ENCODE data around the gene SETMAR.

GRCh38 chr3:4351872-4352271, 48.7 kb downstream of the SETMAR start:
- TF ChIP-seq, protein P1, sequence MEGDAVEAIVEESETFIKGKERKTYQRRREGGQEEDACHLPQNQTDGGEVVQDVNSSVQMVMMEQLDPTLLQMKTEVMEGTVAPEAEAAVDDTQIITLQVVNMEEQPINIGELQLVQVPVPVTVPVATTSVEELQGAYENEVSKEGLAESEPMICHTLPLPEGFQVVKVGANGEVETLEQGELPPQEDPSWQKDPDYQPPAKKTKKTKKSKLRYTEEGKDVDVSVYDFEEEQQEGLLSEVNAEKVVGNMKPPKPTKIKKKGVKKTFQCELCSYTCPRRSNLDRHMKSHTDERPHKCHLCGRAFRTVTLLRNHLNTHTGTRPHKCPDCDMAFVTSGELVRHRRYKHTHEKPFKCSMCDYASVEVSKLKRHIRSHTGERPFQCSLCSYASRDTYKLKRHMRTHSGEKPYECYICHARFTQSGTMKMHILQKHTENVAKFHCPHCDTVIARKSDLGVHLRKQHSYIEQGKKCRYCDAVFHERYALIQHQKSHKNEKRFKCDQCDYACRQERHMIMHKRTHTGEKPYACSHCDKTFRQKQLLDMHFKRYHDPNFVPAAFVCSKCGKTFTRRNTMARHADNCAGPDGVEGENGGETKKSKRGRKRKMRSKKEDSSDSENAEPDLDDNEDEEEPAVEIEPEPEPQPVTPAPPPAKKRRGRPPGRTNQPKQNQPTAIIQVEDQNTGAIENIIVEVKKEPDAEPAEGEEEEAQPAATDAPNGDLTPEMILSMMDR (conservative IDR thresholded peaks at IDR 0.05; ENCODE audit: low read length) = no peak
- TF ChIP-seq EZH2phosphoT487 (IDR thresholded peaks at IDR 0.05; ENCODE audit: borderline replicate concordance, low read depth, low read length) = no peak
